GM18858 (cell line): ENCODE data around the gene RASGEF1B.
"Not testable (repeated sequence)": the region's sequence is repeated elsewhere in the genome, so short reads cannot be mapped to it uniquely, and the experiment has no call there.

ENCODE experiments used
- ATAC-seq: cut with Tn5 transposase; IDR thresholded peaks from one replicate; pipeline ENCODE4 v1.9.1; 2021; ENCODE audit not compliant: unreplicated experiment

RASGEF1B gene

GRCh38 chr4:81436096-81436495 lies 35.6 kb downstream of the RASGEF1B start:
- ATAC-seq, result no peak

GRCh38 chr4:81432825-81433224 lies 38.9 kb downstream of the RASGEF1B start:
- no peak for ATAC-seq

GRCh38 chr4:81431971-81432370 lies 39.7 kb downstream of the RASGEF1B start:
- no peak for ATAC-seq

DNA sequence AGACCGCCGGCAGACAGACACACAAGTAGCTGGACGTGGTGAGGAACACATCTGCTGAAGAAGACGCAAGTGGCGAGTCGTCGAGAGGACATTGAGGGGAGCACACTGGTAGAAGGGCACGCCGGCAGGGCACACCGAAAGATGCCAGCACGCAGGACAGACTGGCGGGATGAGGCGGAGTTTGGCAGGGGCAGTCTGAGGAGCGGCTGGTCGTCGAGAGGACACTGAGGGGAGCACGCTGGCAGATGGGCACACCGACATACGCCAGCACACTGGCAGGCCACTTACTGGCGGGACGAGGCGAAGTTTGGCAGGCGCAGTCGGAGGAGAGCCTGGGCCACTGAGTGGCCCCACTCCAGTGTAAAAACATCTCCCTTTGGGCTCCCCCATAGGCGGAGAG lies 42.1 kb downstream of the RASGEF1B start:
- no peak for ATAC-seq

- no peak for ATAC-seq
Measured at GRCh38 chr4:81429031-81429430, 42.7 kb downstream of the RASGEF1B start.

DNA sequence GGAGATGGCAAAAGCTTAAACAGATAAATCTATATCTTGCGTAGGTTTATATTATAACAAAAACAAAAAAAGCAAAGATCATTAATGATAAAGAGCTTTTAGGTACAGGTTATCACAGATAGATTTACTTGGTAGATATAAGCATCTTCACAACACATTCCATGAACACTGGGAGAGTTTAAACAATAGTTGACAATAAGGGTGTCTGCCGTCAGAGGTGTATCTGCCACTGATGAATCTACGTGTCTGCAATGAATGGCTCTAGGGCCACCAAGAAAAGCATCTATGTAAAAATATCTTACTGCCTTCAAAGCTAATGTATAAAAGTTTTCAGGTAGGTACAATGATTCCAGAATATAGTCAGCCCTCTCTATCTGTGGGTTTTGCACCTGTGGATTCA lies 43.7 kb downstream of the RASGEF1B start:
- no peak for ATAC-seq

DNA sequence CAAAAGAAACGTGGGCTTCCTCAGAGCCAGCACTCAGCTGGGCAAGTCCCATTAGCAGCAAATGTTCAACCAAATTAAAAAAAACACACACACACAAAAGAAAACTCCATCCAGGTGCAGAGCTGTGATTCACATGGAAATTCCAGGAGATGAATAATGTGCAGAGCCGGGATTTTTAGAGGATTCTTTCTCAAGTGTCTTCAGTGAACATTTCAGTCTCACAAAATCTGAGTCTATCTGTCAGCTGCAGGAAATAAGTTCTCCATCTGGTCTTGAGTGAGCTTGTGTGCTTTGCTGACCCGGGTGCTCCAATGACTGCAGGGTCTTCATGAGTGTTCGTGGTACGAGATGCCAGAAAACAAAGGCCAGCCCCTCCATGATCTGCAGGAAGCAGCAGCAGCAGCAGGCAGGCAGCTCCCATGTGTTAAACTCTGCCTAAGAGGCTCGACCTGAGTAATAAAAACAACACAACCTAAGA lies 44.3 kb downstream of the RASGEF1B start:
- ATAC-seq, result no peak

DNA sequence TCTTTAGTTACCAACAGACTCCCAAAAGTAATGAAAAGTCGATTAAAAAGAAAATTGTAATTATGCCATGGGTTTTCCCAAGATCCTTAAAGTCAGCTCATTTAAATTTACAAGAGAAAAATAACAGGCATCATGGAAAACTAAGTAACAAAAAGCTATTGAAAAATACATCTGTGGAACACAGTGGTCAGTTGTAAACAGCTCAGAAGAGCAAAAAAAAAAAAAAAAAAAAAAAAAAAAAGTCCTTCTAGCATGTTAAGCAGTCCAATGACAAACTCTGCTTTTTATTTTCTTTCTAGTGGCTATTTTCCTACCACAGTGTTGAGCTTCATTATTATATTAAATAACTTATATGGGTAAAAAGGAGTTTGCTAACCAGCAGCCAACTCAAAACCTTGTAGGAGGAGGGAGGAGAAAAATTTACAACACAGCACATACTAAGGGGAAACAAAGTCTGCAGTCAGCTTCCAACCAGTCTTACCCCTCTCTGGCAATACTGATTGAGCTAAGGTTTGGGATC lies 44.9 kb downstream of the RASGEF1B start:
- ATAC-seq, result no peak

DNA sequence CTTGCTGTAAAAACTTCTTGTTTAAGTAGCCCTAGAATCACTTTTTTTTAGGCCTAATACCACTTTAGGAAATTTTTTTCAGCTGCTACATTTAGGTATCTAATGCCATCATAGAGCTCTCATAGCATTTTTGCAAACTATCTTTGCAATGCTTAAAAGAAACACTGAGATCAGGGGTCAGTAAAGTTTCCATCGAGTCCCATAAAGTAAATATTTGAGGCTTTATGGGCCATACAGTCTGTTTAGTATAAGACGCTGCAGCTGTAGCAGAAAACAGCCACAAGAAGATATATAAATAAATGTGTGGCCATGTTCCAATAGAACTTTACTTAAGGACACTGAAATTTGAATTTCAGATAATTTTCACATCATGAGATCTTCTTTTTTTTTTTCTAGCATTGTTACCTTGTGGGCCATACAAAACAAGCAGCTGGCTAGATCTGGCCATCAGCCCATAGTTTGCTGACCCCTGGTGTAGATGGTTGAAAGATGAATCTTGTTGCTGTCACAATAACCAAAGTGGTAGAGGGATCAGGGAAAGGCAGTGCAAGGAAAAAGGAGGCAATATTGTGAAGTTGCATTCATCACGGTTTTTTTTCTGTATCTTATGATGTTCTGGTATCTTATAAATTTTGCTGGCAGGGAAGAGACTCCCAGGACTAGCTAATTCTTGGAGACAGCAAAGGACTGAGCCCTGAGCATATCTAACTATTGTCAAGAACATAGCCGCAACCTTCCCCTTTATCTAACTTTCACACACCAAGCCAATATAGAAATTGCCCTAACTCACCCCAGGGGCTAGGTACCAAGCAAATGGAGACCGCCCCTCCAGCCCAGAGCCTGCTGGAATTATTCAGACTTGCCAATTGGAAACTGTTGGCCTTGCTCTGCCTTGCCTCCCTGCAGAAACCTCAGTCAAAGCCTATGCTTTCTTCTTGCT lies 46.6 kb downstream of the RASGEF1B start:
- no peak for ATAC-seq

GRCh38 chr4:81424336-81424735 lies 47.4 kb downstream of the RASGEF1B start:
- no peak for ATAC-seq

DNA sequence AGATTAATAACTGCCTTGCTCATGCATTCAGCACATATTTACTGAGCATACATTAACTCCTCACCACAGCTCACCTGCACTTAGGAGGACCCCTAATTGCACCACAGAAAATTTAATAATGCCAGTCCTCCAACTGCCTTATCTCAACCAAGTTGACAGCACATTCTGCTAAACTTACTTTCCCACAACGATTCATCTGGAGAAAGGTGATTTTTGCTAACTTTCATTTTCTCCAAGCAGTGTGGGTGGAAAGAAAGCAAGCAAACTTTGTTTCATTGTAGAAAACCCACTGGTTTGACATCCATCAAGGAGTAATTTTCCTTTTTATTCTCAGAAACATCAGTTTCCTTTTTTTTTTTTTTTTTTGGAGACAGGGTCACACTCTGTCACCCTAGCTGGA lies 49.1 kb downstream of the RASGEF1B start:
- ATAC-seq, result no peak

DNA sequence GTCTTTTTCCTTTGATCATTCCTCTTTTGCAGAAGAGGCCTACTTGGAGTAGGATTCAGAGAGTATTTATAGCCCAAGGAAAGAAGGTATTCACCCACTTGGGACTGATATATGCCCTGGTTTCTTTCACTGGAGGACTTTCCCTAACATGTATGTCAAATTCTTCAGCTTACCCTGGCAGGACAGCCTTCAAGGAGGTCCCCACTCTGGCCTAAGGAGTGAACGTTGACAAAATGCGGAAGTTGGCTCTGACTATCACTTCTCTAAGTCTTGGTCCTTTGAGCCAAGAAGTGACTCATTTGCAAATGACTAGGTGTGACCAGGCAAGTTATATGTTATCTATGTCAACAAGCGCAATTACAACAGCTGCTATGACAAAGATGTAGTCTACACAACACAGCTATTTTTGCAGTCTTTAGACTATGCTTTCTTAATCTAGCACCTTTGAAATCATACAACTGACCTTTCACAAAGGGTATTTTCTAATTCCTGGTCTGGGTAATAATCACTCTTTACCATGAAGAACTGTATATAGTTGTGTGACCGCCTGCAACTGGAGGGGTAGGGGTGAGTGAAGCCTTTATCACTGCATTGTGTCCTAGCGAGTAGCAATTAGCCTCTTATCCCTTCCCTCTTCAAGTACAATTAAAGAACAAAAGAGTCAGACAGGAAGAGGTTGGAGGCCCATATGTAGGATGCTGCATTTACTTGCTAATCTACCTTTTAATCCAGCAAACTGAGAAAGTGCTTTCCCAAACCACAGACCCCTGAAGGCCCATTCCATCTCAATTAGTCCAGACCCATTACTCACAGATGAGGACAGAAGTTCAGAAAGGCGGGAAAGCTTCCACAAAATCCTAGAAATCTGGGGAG lies 50.1 kb downstream of the RASGEF1B start:
- peak; percentile 99 for ATAC-seq

GRCh38 chr4:81418572-81418971 lies 53.1 kb downstream of the RASGEF1B start:
- no peak for ATAC-seq

DNA sequence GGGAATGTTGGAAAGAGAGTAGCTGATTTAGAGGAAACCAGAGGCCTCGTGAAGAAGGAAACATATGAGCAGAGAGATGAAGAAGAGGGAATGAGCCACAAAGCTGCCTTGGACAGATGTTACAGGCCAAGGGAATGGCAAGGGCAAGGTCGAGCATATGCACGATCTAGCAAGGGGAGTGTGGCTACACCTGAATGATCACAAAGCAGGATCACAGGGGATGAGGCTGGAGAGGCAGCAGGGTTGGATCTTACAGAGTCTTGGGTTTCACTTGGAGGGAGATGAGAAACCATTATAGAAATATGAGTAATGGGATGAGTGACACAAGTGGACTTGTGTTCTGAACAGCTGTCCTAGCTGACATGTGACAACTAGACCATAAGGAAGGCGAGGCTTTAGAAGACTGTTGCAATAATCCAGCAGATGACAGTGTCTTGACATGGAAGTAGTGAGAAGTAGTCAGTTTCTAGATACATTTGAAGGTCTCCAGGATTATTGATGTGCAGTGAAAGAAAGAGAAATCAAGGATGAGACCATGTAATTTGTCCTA lies 58.7 kb downstream of the RASGEF1B start:
- ATAC-seq, result no peak

DNA sequence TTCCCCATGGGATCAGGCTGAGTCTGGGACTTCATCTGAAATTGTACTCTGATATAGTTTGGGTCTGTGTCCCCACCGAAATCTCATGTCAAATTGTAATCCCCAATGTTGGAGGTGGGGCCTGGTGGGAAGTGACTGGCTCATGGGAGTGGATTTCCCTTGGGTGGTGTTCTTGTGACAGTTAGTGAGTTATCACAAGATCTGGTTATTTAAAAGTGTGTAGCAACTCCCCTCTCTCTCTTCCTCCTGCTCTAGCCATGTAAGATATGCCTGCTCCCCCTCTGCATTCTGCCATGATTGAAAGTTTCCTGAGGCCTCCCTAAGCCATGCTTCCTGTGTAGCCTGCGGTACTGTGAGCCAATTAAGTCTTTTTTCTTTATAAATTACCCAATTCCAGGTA lies 61.0 kb downstream of the RASGEF1B start:
- no peak for ATAC-seq

GRCh38 chr4:81409836-81410235 lies 61.9 kb downstream of the RASGEF1B start:
- ATAC-seq, result no peak

- ATAC-seq, result no peak
Measured at GRCh38 chr4:81408341-81408740, 63.4 kb downstream of the RASGEF1B start.

- no peak for ATAC-seq
Measured at GRCh38 chr4:81407726-81408125, 64.0 kb downstream of the RASGEF1B start.

DNA sequence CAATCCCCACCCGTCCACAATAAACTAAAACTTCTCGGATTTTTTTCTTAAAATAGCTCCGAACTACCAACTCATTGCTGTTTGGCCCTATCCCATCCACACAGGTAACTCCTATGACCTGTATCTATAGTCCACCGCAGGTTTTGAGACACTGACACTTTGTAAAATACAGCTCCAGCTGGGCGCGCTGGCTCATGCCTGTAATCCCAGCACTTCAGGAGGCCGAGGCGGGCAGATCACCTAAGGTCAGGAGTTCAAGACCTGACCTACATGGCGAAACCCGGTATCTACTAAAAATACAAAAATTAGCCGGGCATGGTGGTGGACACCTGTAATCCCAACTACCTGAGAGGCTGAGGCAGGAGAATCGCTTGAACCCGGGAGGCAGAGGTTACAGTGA lies 65.2 kb downstream of the RASGEF1B start:
- not testable (repeated sequence) for ATAC-seq

DNA sequence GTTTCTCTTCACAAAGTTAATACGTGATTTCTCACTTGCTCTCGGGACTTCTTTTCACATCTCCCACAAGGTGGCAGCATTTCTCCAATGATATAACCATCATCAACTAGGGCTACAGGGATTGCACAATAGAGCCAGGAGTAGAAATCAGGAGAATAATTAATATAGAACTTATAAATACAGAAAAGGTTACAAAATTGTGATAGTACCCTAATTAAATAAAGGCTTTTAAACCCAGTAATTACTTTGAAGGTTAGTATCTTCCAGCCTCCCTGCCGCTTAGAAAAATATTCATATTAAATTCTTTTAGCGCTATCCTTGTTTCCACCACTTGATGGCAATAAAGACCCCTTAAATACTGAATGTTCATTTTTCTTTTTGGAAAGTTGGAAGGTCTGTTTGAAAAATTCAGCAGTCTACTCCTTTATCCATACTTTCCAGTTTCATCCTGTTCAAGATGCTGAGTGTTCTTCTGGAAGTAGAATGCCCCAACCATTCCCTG lies 65.8 kb downstream of the RASGEF1B start:
- peak; percentile 87 for ATAC-seq

GRCh38 chr4:81404741-81405140 lies 67.0 kb downstream of the RASGEF1B start:
- ATAC-seq, result no peak
